Peyer's patch (tissue), 4 donors: Measurements from ENCODE around the gene CNOT10.

ENCODE experiments used
- POLR2A ChIP-seq, 2 donors: fragments of 450-650 bp; IDR thresholded peaks; one replicate each; pipeline ENCODE4 v1.5.1; 2017; ENCODE audit warnings: antibody characterized with exemption in 2 of 2, mild to moderate bottlenecking in 2 of 2, moderate library complexity in 2 of 2
- TF ChIP-seq, protein P1 (sequence below), 6 experiments: fragments of 450-650 bp in 4 of 6; fragments of 200-600 bp in 2 of 6; sonication (generic) in 1 of 6; IDR thresholded peaks; one replicate each; pipeline ENCODE4 v1.5.1; 2017 to 2019; ENCODE audit warnings: antibody characterized with exemption in 6 of 6, mild to moderate bottlenecking in 3 of 6, moderate library complexity in 1 of 6

DNA sequence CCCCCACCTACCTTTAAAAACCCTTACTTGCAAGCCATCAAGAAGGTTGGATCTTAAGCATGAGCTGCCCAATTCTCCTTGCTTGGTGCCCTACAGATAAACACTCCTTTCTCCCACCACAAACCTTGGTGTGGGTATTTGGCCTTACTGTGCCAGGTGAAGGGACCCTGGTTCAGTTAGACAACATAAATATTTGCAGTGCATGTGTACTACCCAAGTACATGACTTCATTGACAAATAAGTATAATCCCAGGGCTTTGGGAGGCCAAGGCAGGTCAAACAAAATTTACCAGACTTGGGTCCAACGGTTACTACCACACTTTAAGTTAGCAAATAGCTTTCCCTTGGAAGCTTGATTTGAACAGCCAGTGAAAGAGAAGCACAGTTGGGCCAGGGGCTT lies 9.3 kb upstream of the CNOT10 start:
- TF ChIP-seq, protein P1, sequence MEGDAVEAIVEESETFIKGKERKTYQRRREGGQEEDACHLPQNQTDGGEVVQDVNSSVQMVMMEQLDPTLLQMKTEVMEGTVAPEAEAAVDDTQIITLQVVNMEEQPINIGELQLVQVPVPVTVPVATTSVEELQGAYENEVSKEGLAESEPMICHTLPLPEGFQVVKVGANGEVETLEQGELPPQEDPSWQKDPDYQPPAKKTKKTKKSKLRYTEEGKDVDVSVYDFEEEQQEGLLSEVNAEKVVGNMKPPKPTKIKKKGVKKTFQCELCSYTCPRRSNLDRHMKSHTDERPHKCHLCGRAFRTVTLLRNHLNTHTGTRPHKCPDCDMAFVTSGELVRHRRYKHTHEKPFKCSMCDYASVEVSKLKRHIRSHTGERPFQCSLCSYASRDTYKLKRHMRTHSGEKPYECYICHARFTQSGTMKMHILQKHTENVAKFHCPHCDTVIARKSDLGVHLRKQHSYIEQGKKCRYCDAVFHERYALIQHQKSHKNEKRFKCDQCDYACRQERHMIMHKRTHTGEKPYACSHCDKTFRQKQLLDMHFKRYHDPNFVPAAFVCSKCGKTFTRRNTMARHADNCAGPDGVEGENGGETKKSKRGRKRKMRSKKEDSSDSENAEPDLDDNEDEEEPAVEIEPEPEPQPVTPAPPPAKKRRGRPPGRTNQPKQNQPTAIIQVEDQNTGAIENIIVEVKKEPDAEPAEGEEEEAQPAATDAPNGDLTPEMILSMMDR (IDR thresholded peaks at IDR 0.05) = no peak
- no peak for TF ChIP-seq POLR2A (IDR thresholded peaks at IDR 0.05)
